AG04450 (cell line): ENCODE measurements around the gene SYT2. TPM values are rescaled to one million over a fixed set of nuclear protein-coding genes. Genes with fewer than 3 reads are reported as not detected.

Experiments
- CTCF ChIA-PET: fragments of 300-600, 350-600 bp; formaldehyde crosslinking; extraction: SDS; loops from one replicate; lab custom pipeline; 2022; ENCODE audit warnings: antibody characterized with exemption, inconsistent platforms; lab: Charles Lee
- POLR2A ChIA-PET: fragments of 350-600 bp; formaldehyde crosslinking; extraction: SDS; loops from one replicate; lab custom pipeline; 2021; ENCODE audit warnings: antibody characterized with exemption, inconsistent platforms; lab: Yijun Ruan, JAX
- DNase-seq: peaks from one replicate; pipeline ENCODE4 v3.0.0-alpha.2; 2011; ENCODE audit warnings: low read depth, low spot score
- H3K27ac ChIP-seq: one replicate; pipeline ENCODE4 v1.5.1; 2012; ENCODE audit warnings: low read depth, low read length, control low read depth
- H3K27me3 ChIP-seq: one replicate; pipeline ENCODE4 v1.6.0; 2012; ENCODE audit warnings: low read length; ENCODE audit not compliant: control insufficient read depth, insufficient read depth
- H3K4me3 ChIP-seq: 2 replicates; pipeline ENCODE4 v1.5.1; 2011; ENCODE audit warnings: mild to moderate bottlenecking, low read depth, low read length, control low read depth
- H3K9me3 ChIP-seq: 2 replicates; pipeline ENCODE4 v1.5.1; 2012; ENCODE audit warnings: low read length; ENCODE audit not compliant: control insufficient read depth, insufficient read depth
- CTCF ChIP-seq: IDR thresholded peaks from 2 replicates; pipeline ENCODE4 v1.5.1; 2011; ENCODE audit warnings: low read depth, low read length, control low read depth, inconsistent platforms
- polyA plus RNA-seq: library from polyadenylated mRNA; depleted of rRNA; stranded (reverse); fragments of >200 nt; gene quantifications from 2 replicates; pipeline ENCODE4 v1.2.3, GENCODE V29; 2011

The SYT2 gene
- polyA plus RNA-seq, 1 experiment = 0.01 TPM

GRCh38 chr1:202706851-202707250 is 3.4 kb downstream of the SYT2 start:
- Histone ChIP-seq H3K9me3 (no peaks in the 10 kb centered on the region; the same call in 1 of the 2 replicates), H3K4me3 (no peak overlapping the region), H3K27me3 (peaks cover 83% of the 10 kb centered on the region), H3K27ac (no peak overlapping the region)
- POLR2A ChIA-PET = no interaction called here
- DNase-seq = no peak
- CTCF ChIA-PET = no interaction called here
- TF ChIP-seq CTCF = no peak

- peaks cover 72% of the 10 kb centered on the region for H3K27me3 ChIP-seq
Observed at GRCh38 chr1:202704601-202705000, 5.7 kb downstream of the SYT2 start.

GRCh38 chr1:202703191-202703590 is 7.1 kb downstream of the SYT2 start:
- Histone ChIP-seq H3K27me3 (peaks cover 65% of the 10 kb centered on the region), H3K4me3 (no peak overlapping the region), H3K27ac (no peak overlapping the region), H3K9me3 (no peaks in the 10 kb centered on the region)
- POLR2A ChIA-PET = no interaction called here
- CTCF ChIA-PET = no interaction called here
- TF ChIP-seq CTCF = no peak
- no peak for DNase-seq

More at GRCh38 chr1:202704601-202705000, 5.7 kb downstream of the SYT2 start:
- DNase-seq = no peak
- H3K27ac ChIP-seq = no peak overlapping the region
- no peaks in the 10 kb centered on the region; the same call in 1 of the 2 replicates for H3K9me3 ChIP-seq
- ChIA-PET POLR2A (no interaction called here), CTCF (no interaction called here)
- no peak overlapping the region for H3K4me3 ChIP-seq
- no peak for TF ChIP-seq CTCF

- Histone ChIP-seq H3K4me3 (no peak overlapping the region), H3K27ac (no peak overlapping the region), H3K27me3 (peaks cover 57% of the 10 kb centered on the region), H3K9me3 (no peaks in the 10 kb centered on the region)
- DNase-seq = no peak
- no peak for TF ChIP-seq CTCF
- ChIA-PET CTCF (no interaction called here), POLR2A (no interaction called here)
Observed at GRCh38 chr1:202702088-202702487, 8.2 kb downstream of the SYT2 start.

- Histone ChIP-seq H3K27me3 (peaks cover 57% of the 10 kb centered on the region), H3K27ac (no peak overlapping the region), H3K9me3 (no peaks in the 10 kb centered on the region), H3K4me3 (no peak overlapping the region)
- TF ChIP-seq CTCF = no peak
- CTCF ChIA-PET = interaction anchor here (0.6 to 1.0 kb wide), 3 partner anchors 18 to 386 kb away, joined by 3 to 5 read pairs (median 4); no protein-coding TSS in a partner anchor
- POLR2A ChIA-PET = no interaction called here
- DNase-seq = no peak
Observed at GRCh38 chr1:202701200-202701599, 9.1 kb downstream of the SYT2 start.
